ENCODE measurements around the gene ABLIM1.

GRCh38 chr10:114685456-114685855, 27.4 kb upstream of the ABLIM1 start:
- TF ChIP-seq POLR2AphosphoS5 (IDR thresholded peaks at IDR 0.05; ENCODE audit: low read depth, low read length) (no peak), TAF1 (IDR thresholded peaks at IDR 0.05; ENCODE audit: borderline replicate concordance, insufficient read depth, low read length) (no peak), REST (IDR thresholded peaks at IDR 0.05; ENCODE audit: insufficient read depth in 1 of 2, low read depth in 2 of 2, low read length in 2 of 2) (no peak), SIN3A (IDR thresholded peaks at IDR 0.05; ENCODE audit: borderline replicate concordance, insufficient read depth, low read length) (no peak)
